HG02970 (cell line): ENCODE results near the gene CDK17.
"Not testable (repeated sequence)": the region's sequence is repeated elsewhere in the genome, so short reads cannot be mapped to it uniquely, and the experiment has no call there.

Source experiments
- ATAC-seq: cut with Tn5 transposase; IDR thresholded peaks from one replicate; pipeline ENCODE4 v1.9.1; 2021; ENCODE audit warnings: mild to moderate bottlenecking, moderate library complexity, moderate number of reproducible peaks; ENCODE audit not compliant: unreplicated experiment, low FRiP score

The CDK17 gene

GRCh38 chr12:96399919-96400630, at the start of gene CDK17:
TSS of gene CDK17 (minus strand) at chr12:96400439. CDS start at chr12:96334836, 65,603 bp downstream.
- peak; percentile 63 for ATAC-seq

- no peak for ATAC-seq
Observed at GRCh38 chr12:96448300-96448699, 48.1 kb upstream of the CDK17 start.

- ATAC-seq, result no peak
Observed at GRCh38 chr12:96447256-96447655, 47.0 kb upstream of the CDK17 start.

GRCh38 chr12:96445691-96446583, 45.7 kb upstream of the CDK17 start:
- peak; percentile 66 for ATAC-seq

- ATAC-seq, result no peak
Observed at GRCh38 chr12:96444399-96444798, 44.2 kb upstream of the CDK17 start.

- no peak for ATAC-seq
Observed at GRCh38 chr12:96442906-96443305, 42.7 kb upstream of the CDK17 start.

- no peak for ATAC-seq
Observed at GRCh38 chr12:96441816-96442215, 41.6 kb upstream of the CDK17 start.

- ATAC-seq, result no peak
Observed at GRCh38 chr12:96438330-96438729, 38.1 kb upstream of the CDK17 start.

GRCh38 chr12:96437171-96437445, 36.9 kb upstream of the CDK17 start:
- no peak for ATAC-seq

- no peak for ATAC-seq
Observed at GRCh38 chr12:96436366-96437170, 36.3 kb upstream of the CDK17 start.

- no peak for ATAC-seq
Observed at GRCh38 chr12:96434107-96434506, 33.9 kb upstream of the CDK17 start.

GRCh38 chr12:96432496-96433321, 32.5 kb upstream of the CDK17 start:
- ATAC-seq, result not testable (repeated sequence)

GRCh38 chr12:96431067-96431466, 30.8 kb upstream of the CDK17 start:
- no peak for ATAC-seq

GRCh38 chr12:96427269-96427729, 27.1 kb upstream of the CDK17 start:
- no peak for ATAC-seq

GRCh38 chr12:96425951-96426350, 25.7 kb upstream of the CDK17 start:
- ATAC-seq, result no peak

- ATAC-seq, result no peak
Observed at GRCh38 chr12:96425321-96425720, 25.1 kb upstream of the CDK17 start.

GRCh38 chr12:96424601-96425000, 24.4 kb upstream of the CDK17 start:
- no peak for ATAC-seq

- ATAC-seq, result no peak
Observed at GRCh38 chr12:96422192-96422591, 22.0 kb upstream of the CDK17 start.

- no peak for ATAC-seq
Observed at GRCh38 chr12:96421014-96421413, 20.8 kb upstream of the CDK17 start.

- no peak for ATAC-seq
Observed at GRCh38 chr12:96420277-96420835, 20.1 kb upstream of the CDK17 start.
